Activated naive CD4-positive, alpha-beta T cell treated with anti-CD3 and anti-CD28 coated beads for 36 hours (primary cell): ENCODE data around the gene FGF12. TPM values are rescaled to one million over a fixed set of nuclear protein-coding genes. Genes with fewer than 3 reads are reported as not detected.
"Not testable (repeated sequence)": the region's sequence is repeated elsewhere in the genome, so short reads cannot be mapped to it uniquely, and the experiment has no call there.

ENCODE experiments used
- CTCF ChIA-PET: fragments of 350-600 bp; sonication (Branson Sonifier 250); formaldehyde crosslinking; loops from one replicate; lab custom pipeline; 2021; ENCODE audit warnings: antibody characterized with exemption; lab: Charles Lee
- DNase-seq: peaks from one replicate; pipeline ENCODE4 v3.0.0-alpha.2; 2020
- H3K27ac Mint-ChIP-seq: one replicate; pipeline ENCODE4 v1.8.0; 2021; ENCODE audit warnings: mild to moderate bottlenecking, mixed read lengths
- H3K27me3 Mint-ChIP-seq: one replicate; pipeline ENCODE4 v1.8.0; 2021; ENCODE audit warnings: low read depth, mixed read lengths
- H3K36me3 Mint-ChIP-seq: one replicate; pipeline ENCODE4 v1.8.0; 2021; ENCODE audit warnings: low read depth, mixed read lengths
- H3K4me1 Mint-ChIP-seq: one replicate; pipeline ENCODE4 v1.8.0; 2021; ENCODE audit warnings: low read depth, mixed read lengths
- H3K4me3 Mint-ChIP-seq: one replicate; pipeline ENCODE4 v1.8.0; 2021; ENCODE audit warnings: mild to moderate bottlenecking, moderate library complexity, mixed read lengths
- H3K9me3 Mint-ChIP-seq: one replicate; pipeline ENCODE4 v1.8.0; 2021; ENCODE audit warnings: mixed read lengths
- intact Hi-C: fragments of 100-400 bp; cut with micrococcal nuclease; formaldehyde crosslinking; loops from one replicate; pipeline ENCODE4 v1.15.1; 2023
- total RNA-seq, 2 experiments: library from RNA; stranded (reverse); gene quantifications; one replicate each; pipeline ENCODE4 v1.2.3, GENCODE V29; 2021

Gene FGF12
- total RNA-seq, 2 experiments from 2014 or later: not detected

GRCh38 chr3:192620275-192620674 is 107.1 kb downstream of the FGF12 start:
- no peak for DNase-seq
- H3K27me3 Mint-ChIP-seq: peaks cover 6% of the 10 kb centered on the region
- H3K4me1 Mint-ChIP-seq: no peaks in the 10 kb centered on the region
- intact Hi-C loops: no loop called here
- CTCF ChIA-PET: no interaction called here
- H3K9me3 Mint-ChIP-seq: no peaks in the 10 kb centered on the region
- H3K4me3 Mint-ChIP-seq: no peak overlapping the region
- no peaks in the 10 kb centered on the region for H3K36me3 Mint-ChIP-seq
- no peak overlapping the region for H3K27ac Mint-ChIP-seq

- Mint-ChIP-seq H3K36me3 (no peaks in the 10 kb centered on the region), H3K4me3 (no peak overlapping the region), H3K27ac (no peak overlapping the region), H3K27me3 (peaks cover 2% of the 10 kb centered on the region), H3K4me1 (no peaks in the 10 kb centered on the region), H3K9me3 (no peaks in the 10 kb centered on the region)
- intact Hi-C loops: no loop called here
- DNase-seq: no peak
- CTCF ChIA-PET: interaction anchor here (0.6 kb wide), 1 partner anchor 65 kb away, joined by 3 read pairs; no protein-coding TSS in a partner anchor
Measured at GRCh38 chr3:192611411-192611810, 115.9 kb downstream of the FGF12 start.

GRCh38 chr3:192608726-192609600 is 118.4 kb downstream of the FGF12 start:
- CTCF ChIA-PET: no interaction called here
- Mint-ChIP-seq H3K4me3 (no peak overlapping the region), H3K27me3 (peaks cover 3% of the 10 kb centered on the region), H3K9me3 (no peaks in the 10 kb centered on the region), H3K4me1 (no peaks in the 10 kb centered on the region), H3K36me3 (no peaks in the 10 kb centered on the region), H3K27ac (no peak overlapping the region)
- intact Hi-C loops: no loop called here
- no peak for DNase-seq

GRCh38 chr3:192607798-192608197 is 119.5 kb downstream of the FGF12 start:
- DNase-seq: no peak
- H3K9me3 Mint-ChIP-seq: peaks cover 6% of the 10 kb centered on the region
- no peak overlapping the region for H3K4me3 Mint-ChIP-seq
- peaks cover 2% of the 10 kb centered on the region for H3K27me3 Mint-ChIP-seq
- intact Hi-C loops: no loop called here
- CTCF ChIA-PET: no interaction called here
- no peaks in the 10 kb centered on the region for H3K36me3 Mint-ChIP-seq
- H3K27ac Mint-ChIP-seq: no peak overlapping the region
- H3K4me1 Mint-ChIP-seq: no peaks in the 10 kb centered on the region

GRCh38 chr3:192597913-192598312 is 129.4 kb downstream of the FGF12 start:
- Mint-ChIP-seq H3K27me3 (peaks cover 7% of the 10 kb centered on the region), H3K27ac (no peak overlapping the region)

GRCh38 chr3:192597506-192597905 is 129.8 kb downstream of the FGF12 start:
- CTCF ChIA-PET: interaction anchor here (1.2 kb wide), 1 partner anchor 130 kb away, joined by 4 read pairs; no protein-coding TSS in a partner anchor
- Mint-ChIP-seq H3K9me3 (peaks cover 3% of the 10 kb centered on the region), H3K4me3 (no peak overlapping the region), H3K36me3 (no peaks in the 10 kb centered on the region), H3K4me1 (no peaks in the 10 kb centered on the region), H3K27me3 (peaks cover 7% of the 10 kb centered on the region), H3K27ac (no peak overlapping the region)
- intact Hi-C loops: no loop called here
- no peak for DNase-seq

More at GRCh38 chr3:192597913-192598312, 129.4 kb downstream of the FGF12 start:
- no peaks in the 10 kb centered on the region for H3K36me3 Mint-ChIP-seq
- no peaks in the 10 kb centered on the region for H3K4me1 Mint-ChIP-seq
- CTCF ChIA-PET: interaction anchor here (1.2 kb wide), 1 partner anchor 130 kb away, joined by 4 read pairs; no protein-coding TSS in a partner anchor
- DNase-seq: no peak
- intact Hi-C loops: no loop called here
- no peak overlapping the region for H3K4me3 Mint-ChIP-seq
- H3K9me3 Mint-ChIP-seq: peaks cover 7% of the 10 kb centered on the region

GRCh38 chr3:192578729-192579128 is 148.6 kb downstream of the FGF12 start:
- no peak for DNase-seq
- no peaks in the 10 kb centered on the region for H3K27me3 Mint-ChIP-seq
- intact Hi-C loops: no loop called here
- no peaks in the 10 kb centered on the region for H3K36me3 Mint-ChIP-seq
- H3K4me1 Mint-ChIP-seq: no peaks in the 10 kb centered on the region
- H3K4me3 Mint-ChIP-seq: no peak overlapping the region
- CTCF ChIA-PET: no interaction called here
- H3K9me3 Mint-ChIP-seq: no peaks in the 10 kb centered on the region
- no peak overlapping the region for H3K27ac Mint-ChIP-seq

GRCh38 chr3:192577811-192578210 is 149.5 kb downstream of the FGF12 start:
- DNase-seq: no peak
- Mint-ChIP-seq H3K27ac (no peak overlapping the region), H3K4me1 (no peaks in the 10 kb centered on the region), H3K27me3 (no peaks in the 10 kb centered on the region), H3K9me3 (no peaks in the 10 kb centered on the region), H3K4me3 (no peak overlapping the region), H3K36me3 (no peaks in the 10 kb centered on the region)
- intact Hi-C loops: no loop called here
- CTCF ChIA-PET: no interaction called here

GRCh38 chr3:192577271-192577670 is 150.1 kb downstream of the FGF12 start:
- Mint-ChIP-seq H3K27me3 (peaks cover under 1% of the 10 kb centered on the region), H3K4me1 (no peaks in the 10 kb centered on the region), H3K36me3 (no peaks in the 10 kb centered on the region), H3K9me3 (no peaks in the 10 kb centered on the region), H3K27ac (no peak overlapping the region), H3K4me3 (no peak overlapping the region)
- intact Hi-C loops: no loop called here
- DNase-seq: no peak
- CTCF ChIA-PET: no interaction called here

GRCh38 chr3:192576704-192577103 is 150.6 kb downstream of the FGF12 start:
- not testable (repeated sequence) for H3K27me3 Mint-ChIP-seq, H3K36me3 Mint-ChIP-seq, H3K27ac Mint-ChIP-seq

GRCh38 chr3:192575879-192576506 is 151.3 kb downstream of the FGF12 start:
- H3K27me3 Mint-ChIP-seq: peaks cover 10% of the 10 kb centered on the region
- CTCF ChIA-PET: no interaction called here
- intact Hi-C loops: no loop called here
- no peak for DNase-seq
- no peak overlapping the region for H3K27ac Mint-ChIP-seq
- no peak overlapping the region for H3K4me3 Mint-ChIP-seq
- H3K4me1 Mint-ChIP-seq: peaks cover 6% of the 10 kb centered on the region
- H3K36me3 Mint-ChIP-seq: no peaks in the 10 kb centered on the region
- no peaks in the 10 kb centered on the region for H3K9me3 Mint-ChIP-seq

More at GRCh38 chr3:192576704-192577103, 150.6 kb downstream of the FGF12 start:
- DNase-seq, H3K9me3 Mint-ChIP-seq, H3K4me1 Mint-ChIP-seq, intact Hi-C loops, CTCF ChIA-PET, H3K4me3 Mint-ChIP-seq: not testable (repeated sequence)

- Mint-ChIP-seq H3K4me1 (peaks cover 8% of the 10 kb centered on the region), H3K9me3 (no peaks in the 10 kb centered on the region), H3K27me3 (peaks cover 26% of the 10 kb centered on the region), H3K36me3 (no peaks in the 10 kb centered on the region), H3K27ac (no peak overlapping the region), H3K4me3 (no peak overlapping the region)
- CTCF ChIA-PET: no interaction called here
- intact Hi-C loops: no loop called here
- DNase-seq: no peak
Measured at GRCh38 chr3:192573240-192573639, 154.1 kb downstream of the FGF12 start.
